NCI-H1417 treated with DMSO at 0.1 percent for 48 hours (cell line): ENCODE results near the gene SF3B5.
"Not testable (repeated sequence)": the region's sequence is repeated elsewhere in the genome, so short reads cannot be mapped to it uniquely, and the experiment has no call there.

Experiments
- DNase-seq: peaks from one replicate; lab custom pipeline; 2025; lab: John Stamatoyannopoulos, UW

SF3B5 gene

GRCh38 chr6:144104898-144105487, 9.6 kb upstream of the SF3B5 start:
- peak; percentile 64 for DNase-seq

GRCh38 chr6:144104488-144104887, 9.1 kb upstream of the SF3B5 start:
- no peak for DNase-seq

DNA sequence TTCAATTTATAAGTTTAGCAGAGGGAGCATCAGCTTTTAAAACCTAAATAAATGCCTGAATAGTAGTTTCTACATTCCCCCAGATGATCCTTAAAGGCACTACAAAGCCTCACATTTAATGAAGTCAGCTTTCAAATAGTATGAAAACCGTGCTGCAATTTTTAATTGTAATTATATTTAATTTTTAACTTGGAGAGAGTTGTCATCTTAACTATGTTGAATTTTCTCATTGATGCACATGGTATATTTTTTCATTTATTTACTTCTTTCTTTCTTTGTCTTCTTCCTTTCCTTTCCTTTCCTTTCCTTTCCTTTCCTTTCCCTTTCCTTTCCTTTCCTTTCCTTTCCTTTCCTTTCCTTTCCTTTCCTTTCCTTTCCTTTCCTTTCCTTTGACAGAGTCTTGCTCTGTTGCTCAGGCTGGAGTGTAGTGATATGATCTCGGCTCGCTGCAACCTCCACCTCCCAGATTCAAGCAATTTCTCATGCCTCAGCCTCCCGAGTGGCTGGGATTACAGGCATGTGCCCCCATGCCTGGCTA, 7.7 kb upstream of the SF3B5 start:
- no peak for DNase-seq

DNA sequence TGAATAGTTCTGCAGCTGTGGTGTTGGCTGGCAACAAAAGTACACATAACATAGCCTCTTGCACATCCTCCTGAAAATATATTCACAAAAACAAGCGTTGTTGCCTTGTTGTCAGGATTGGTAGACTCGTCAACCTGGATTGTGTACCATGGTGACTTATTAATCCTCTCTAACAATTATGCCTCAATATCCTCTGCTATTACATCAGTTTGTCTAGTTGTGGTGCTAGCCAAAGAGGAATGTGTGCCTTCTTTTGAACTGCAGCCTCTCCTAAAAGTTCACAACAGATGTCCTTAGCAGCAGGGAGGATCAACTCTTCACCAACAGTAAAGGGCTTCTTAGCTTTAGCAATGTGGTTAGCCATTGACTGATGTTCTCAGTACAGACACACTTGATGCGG, 3.6 kb upstream of the SF3B5 start:
- DNase-seq: no peak

DNA sequence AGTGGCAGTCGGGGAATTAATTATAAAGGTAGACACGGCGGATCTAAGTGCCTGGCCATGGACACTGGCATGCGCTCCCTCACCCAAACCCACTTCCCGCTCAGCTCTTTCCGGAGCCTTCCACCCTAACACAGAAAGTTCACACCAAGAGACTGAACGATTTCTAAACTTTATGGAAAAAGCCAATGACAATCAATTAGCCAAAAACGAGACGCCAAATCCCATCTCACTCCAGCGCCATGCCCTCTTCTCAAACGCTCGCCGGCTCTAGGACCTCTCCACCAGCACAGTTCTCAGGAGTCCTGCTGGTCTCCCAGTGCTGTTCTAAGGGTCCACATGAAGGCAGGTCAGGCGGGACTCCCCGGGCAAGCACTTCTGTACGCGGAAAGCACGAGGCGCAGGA, 641 bp downstream of the SF3B5 start:
- DNase-seq: no peak

DNA sequence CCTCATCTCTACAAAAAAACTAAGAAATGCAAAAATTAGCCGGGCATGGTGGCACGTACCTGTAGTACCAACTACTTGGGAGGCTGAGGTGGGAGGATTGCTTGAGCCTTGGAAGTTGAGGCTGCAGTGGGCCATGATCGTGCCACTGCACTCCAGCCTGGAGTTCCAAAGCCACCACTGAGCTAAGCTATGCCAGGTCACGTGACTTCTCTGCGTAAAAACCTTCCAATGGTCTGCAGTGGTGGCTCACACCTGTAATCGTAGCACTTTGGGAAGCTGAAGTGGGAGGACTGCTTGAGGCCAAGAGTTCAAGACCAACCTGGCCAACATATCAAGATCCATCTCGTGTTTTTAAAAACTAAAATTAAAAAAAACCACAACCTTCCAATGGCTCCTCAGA, 1.7 kb downstream of the SF3B5 start:
- DNase-seq: no peak

DNA sequence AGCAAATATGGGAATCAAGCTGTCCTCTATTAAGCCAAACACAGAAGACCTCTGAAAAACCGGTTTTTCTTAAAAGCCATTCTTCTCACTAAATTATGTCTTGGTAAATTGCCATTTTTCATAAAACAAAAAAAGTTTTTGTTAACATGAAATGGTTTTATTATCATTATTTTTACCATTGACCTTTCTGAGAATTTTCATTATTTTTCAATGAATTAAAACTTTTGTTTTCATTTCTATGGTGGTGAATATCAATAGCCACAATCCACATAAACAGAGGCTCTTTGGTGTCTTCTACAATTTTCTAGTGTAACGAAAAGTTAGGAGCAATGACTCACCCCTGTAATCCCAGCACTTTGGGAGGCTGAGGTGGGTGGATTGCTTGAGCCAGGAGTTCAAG, 2.1 kb downstream of the SF3B5 start:
- DNase-seq: no peak

GRCh38 chr6:144090384-144090783, 5.0 kb downstream of the SF3B5 start:
- no peak for DNase-seq

GRCh38 chr6:144087789-144088426, 7.5 kb downstream of the SF3B5 start:
- no peak for DNase-seq

DNA sequence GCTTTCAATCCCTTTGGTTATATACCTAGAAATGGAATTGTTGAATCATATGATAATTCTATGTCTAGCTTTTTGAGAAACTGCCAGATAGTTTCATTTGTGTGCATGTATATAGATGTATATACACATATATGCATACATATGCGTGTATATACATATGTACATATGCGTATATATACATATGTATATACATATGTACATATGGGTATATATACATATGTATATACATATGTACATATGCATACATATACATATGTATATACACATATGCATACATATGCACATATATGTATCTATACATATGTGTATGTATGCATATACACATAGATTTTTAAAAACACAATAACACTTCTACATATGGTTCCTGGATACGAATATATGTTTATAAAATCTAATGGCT, 8.4 kb downstream of the SF3B5 start:
- no peak for DNase-seq

- no peak for DNase-seq
Measured at GRCh38 chr6:144083172-144083571, 12.2 kb downstream of the SF3B5 start.

GRCh38 chr6:144082412-144082811, 13.0 kb downstream of the SF3B5 start:
- DNase-seq: not testable (repeated sequence)

DNA sequence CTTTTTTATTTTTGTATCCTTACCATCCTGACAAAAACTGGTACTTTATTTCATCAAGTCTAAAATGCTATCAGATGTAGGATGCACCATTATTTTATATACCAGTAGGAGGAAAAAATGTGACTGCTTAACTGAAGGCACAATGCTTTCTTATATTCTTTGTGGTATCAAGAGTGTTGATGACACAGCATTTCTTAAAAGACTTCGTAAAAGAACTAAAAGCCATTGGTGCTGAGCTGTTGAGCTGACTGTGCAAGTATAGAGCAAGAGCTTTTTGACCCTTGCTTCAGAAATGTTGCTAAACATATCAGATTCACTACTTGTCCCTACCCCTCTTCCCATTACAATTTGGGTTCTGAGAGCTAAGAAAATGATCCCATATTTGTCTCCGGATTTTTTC, 17.5 kb downstream of the SF3B5 start:
- DNase-seq: no peak

DNA sequence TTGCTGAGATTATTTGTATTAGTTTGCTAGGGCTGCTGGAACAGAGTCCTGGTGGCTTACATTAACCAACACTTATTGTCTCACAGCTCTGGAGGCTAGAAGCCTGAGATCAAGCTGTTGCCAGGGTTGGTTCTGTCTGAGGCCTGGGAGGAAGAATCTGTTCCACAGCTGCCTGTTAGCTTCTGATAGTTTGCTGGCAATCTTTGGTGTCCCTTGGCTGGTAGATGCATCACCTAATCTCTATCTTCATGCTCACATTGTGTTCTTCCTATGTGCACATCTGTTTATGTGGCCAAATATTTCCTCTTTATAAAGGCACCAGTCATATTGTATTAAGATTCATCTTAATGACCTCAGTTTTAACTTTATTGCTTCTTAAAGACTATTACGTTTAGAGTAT, 19.5 kb downstream of the SF3B5 start:
- no peak for DNase-seq

- no peak for DNase-seq
Measured at GRCh38 chr6:144075187-144075586, 20.2 kb downstream of the SF3B5 start.

DNA sequence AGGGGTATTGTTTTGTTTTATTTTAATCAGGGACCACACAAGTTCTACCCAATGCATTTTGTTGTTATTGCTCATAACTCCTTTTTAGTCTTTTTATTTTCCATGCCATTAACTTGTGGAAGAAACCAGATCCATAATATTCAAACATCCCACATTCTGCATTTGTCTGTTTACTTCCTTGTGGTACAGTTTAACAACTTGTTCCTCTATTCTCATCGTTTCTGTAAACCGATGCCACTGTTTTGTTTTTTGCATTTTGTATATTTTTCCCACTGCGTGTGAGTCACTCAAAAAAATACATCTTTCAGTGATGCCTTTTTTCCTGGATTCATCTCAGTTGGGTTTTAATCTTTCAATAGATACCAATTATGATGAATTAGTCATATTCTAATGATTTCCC, 22.3 kb downstream of the SF3B5 start:
- no peak for DNase-seq

DNA sequence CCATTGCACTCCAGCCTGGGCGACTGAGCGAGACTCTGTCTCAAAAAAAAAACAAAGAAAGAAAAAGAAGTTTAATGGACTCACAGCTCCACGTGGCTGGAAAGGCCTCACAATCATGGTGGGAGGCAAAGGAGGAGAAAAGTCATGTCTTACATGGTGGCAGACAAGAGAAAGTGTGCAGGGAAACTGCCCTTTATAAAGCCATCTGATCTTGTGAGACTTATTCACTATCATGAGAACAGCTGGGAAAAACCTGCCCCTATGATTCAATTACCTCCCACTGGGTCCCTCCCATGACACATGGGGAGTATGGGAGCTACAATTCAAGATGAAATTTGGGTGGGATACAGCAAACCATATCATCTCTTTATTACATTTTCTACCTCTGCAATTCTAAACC, 25.9 kb downstream of the SF3B5 start:
- no peak for DNase-seq

- DNase-seq: no peak
Measured at GRCh38 chr6:144068794-144069193, 26.6 kb downstream of the SF3B5 start.

DNA sequence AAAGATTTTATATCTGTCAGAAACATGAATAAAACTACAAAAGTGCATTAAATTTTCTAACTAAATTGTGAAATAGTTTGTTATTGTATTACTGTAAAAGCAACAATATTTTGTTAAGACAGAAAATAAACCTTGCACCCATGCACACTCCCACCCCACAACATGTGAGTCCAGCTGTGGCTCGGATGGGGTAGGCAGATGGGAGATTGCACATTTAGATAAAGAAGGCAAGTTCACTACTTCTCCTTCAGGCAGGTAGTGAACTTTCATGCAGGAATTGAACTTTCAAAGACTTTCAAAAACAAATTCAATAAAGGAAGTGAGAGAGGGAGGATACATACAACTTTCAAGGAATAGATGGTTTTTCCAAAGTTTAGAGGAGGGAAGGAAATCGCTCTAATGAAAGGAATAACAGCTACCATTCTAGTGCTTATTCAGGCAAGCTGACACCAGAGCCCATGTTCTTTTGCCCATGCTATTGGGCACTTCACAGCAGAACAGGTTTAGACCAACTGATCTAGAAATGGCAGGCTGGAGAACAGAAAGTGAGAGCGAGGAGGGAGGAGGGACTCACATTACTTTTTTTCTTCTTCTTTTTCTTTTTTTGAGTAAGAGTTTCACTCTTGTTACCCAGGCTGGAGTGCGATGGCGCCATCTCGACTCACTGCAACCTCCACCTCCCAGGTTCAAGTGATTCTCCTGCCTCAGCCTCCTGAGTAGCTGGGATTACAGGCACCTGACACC, 28.5 kb downstream of the SF3B5 start:
- DNase-seq: no peak

- DNase-seq: no peak
Measured at GRCh38 chr6:144066255-144066654, 29.1 kb downstream of the SF3B5 start.

- no peak for DNase-seq
Measured at GRCh38 chr6:144065213-144065660, 30.1 kb downstream of the SF3B5 start.

DNA sequence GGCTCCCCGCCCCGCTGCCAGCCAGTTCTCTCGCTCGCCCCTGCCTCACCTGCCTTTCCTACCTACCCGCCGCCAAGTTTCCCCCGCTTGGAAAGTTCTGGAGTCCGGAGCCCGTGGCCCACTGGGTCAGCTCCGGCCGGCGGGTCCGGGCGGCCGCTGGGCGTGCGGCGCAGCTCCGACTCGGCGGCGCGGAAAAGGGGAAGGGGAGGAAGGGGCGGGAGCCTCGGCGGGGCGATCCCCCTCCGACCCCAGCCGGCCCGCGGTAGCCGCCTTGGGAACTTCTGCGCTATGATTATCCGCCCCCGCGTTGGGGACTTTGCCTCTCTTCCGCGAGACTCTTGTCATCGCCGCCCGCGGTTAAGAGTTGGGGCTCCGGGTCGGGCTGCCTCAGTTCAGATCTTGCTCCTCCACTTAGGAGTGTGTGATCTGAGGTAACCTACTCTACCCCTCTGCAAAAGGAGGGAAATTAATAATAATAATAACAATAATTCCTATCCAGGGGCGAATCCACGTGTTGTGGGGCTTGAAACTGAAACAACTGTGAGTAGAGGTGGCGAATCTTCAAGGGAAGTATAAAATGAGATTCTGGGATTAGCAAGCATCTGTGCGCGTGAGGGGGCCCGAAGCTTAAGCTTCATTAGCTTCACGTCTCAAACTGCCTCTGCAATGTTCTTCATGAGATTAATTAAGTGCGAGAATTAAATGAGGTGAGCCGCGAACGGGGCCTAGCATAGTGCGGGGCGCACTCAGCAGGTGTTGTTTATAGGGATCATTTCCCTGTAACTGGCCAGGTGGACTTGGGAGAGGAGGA, 30.8 kb downstream of the SF3B5 start:
- DNase-seq: peak; percentile 72
